IPS-11a (cell line): ENCODE results near the gene NVL.
"Not testable (repeated sequence)": the region's sequence is repeated elsewhere in the genome, so short reads cannot be mapped to it uniquely, and the experiment has no call there.

Experiments used
- H3K4me3 ChIP-seq: one replicate; pipeline ENCODE4 v1.5.1; 2013; ENCODE audit warnings: low read depth, low read length, control low read depth

Gene NVL

GRCh38 chr1:224338150-224338838 lies 8.3 kb upstream of the NVL start:
- no peak overlapping the region for H3K4me3 ChIP-seq

- no peak overlapping the region for H3K4me3 ChIP-seq
Measured at GRCh38 chr1:224333939-224334786, 4.2 kb upstream of the NVL start.

DNA sequence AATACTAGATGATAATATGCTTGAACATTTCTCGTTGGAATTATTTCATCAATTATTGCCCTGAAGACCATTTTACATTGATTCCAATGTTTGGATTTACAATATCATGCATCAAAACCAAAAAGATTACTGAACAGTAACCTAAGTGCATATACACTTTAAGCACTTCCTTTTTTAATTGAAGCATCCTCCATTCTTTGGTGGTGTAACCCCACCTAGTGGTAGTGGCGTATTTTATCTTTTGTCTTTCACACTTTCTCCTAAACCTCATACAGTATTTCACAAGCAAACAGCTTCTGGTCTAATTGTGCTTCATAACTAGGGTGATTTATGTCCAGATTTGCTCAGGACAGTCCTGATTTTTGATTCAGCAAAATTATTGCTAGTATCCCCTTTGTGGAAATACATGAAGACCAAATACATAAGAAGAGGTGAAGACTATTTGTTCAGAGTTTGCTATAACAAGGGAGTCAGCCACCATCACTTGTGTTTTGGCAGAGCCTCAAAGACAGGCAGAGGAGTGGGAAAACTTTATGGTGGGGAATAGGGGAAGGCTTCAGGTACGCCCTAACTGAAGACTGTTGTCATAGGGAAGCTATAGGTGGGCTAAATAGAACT lies 3.4 kb upstream of the NVL start:
- no peak overlapping the region for H3K4me3 ChIP-seq

DNA sequence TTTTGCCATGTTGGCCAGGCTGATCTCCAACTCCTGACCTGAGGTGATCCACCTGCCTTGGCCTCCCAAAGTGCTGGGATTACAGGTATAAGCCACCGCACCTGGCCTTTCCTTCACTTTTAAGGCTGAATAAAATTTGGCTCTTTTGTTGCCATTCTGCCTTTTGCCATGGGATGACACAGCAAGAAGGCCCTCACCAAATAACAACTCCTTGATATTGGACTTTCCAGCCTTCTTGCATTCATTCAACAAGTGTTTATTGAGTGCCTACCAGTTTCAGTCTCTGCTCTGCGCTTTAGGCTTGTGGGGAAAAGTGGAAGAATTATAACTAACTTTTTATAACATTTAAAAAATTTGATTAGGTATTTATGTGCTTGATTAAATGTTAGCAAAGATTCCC lies 1.9 kb upstream of the NVL start:
- H3K4me3 ChIP-seq = no peak overlapping the region

DNA sequence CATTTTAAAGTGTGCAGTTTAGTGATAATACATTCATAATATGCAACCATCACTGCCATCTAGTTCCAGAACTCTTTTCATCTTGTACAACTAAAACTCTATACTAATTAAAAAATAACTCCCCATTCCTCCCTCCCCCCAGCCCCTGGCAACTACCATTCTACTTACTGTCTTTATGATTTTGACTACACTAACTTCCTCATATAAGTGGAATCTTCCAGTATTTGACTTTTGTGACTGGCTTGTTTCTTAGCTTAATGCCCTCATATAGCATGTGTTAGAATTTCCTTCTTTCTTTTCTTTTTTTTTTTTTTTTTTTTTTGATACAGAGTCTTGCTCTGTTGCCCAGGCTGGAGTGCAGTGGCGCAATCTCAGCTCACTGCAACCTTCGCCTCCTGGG lies 1.4 kb upstream of the NVL start:
- H3K4me3 ChIP-seq = no peak overlapping the region

GRCh38 chr1:224329484-224329841 lies 509 bp downstream of the NVL start:
- H3K4me3 ChIP-seq = peak overlapping the region; percentile 98

DNA sequence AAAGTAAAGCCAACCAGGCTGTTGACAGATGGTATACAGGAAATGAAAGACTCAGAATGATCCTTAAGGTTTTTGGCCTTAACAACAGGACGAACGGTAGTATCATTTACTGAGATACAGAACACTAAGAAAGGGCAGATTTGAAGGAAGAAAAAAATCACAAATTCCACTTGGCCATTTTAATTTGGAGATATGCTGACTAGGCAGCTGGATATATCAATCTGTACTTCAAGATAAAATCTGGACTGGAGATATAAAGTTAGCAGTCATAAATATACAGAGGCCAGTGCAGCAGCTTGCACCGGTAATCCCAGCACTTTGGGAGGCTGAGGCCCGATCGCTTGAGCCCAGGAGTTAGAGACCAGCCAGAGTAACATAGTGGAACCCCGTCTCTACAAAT lies 1.3 kb downstream of the NVL start:
- no peak overlapping the region for H3K4me3 ChIP-seq

GRCh38 chr1:224325959-224326358 lies 4.0 kb downstream of the NVL start:
- no peak overlapping the region for H3K4me3 ChIP-seq

GRCh38 chr1:224321706-224322105 lies 8.3 kb downstream of the NVL start:
- no peak overlapping the region for H3K4me3 ChIP-seq

DNA sequence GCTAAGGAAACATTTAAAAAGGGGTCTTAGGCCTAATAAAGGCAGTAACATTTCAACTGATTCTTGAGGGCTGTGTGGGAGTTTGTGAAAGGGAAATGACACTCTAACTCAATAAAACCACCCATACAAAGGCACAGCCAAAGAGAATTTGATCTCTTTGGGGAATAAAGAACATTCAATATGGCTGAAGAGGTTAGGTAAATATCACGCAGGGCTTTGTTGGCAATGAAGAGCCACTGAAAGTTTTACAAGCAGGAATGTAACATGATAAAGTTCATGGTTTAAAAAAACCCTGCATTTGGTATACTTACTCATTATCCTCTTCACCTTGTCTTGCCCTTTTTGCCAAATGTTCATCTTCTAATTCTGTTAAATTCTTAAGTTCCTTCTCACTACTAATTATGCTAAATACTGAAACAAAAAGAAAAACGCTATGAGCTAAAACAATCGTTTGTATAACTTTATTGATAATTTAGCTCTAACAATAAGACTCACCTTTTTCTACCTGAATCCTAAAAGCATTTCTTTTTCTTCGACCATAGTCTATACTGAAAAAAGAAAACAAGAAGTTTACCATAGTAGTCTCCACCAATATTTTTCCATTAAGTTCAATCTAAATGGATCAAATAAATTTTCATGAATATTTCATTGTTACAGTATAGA lies 12.5 kb downstream of the NVL start:
- H3K4me3 ChIP-seq = no peak overlapping the region

DNA sequence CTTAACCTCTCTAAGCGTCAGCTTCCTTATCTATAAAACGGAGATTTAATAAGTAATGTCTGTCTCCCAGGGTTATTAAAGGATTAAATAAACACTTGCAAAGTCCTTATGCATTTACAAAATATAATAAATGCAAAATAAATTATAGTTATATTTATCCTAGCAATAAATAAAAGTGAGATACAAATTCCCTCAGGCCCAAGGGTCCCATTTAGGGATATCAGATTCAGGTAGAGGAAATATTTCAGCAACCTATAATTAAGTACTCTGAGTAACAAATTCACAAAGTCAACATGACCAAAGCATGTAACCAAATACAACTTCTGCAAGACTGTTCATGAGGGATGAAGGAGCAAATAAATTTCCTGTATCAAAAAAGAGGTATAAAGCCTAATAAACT lies 17.9 kb downstream of the NVL start:
- no peak overlapping the region for H3K4me3 ChIP-seq

DNA sequence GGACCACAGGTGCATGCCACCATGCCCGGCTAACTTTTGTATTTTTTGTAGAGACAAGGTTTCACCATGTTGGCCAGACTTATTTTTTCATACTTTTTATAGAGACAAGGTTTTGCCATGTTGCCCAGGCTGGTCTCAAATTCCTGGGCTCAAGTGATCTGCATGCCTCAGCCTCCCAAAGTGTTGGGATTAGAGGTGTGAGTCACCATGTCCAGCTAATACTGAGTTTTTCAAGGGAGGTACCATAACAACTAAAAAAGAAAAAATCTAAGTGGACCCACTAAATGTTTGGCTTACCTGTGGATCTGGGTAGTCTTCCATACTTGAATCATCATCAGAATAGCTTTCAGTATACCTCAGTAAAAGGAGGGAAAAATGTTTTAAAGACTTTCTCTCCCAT lies 18.5 kb downstream of the NVL start:
- not testable (repeated sequence) for H3K4me3 ChIP-seq

- H3K4me3 ChIP-seq = no peak overlapping the region
Measured at GRCh38 chr1:224308064-224308463, 21.9 kb downstream of the NVL start.

GRCh38 chr1:224304767-224305166 lies 25.2 kb downstream of the NVL start:
- no peak overlapping the region for H3K4me3 ChIP-seq

GRCh38 chr1:224302947-224303346 lies 27.0 kb downstream of the NVL start:
- H3K4me3 ChIP-seq = no peak overlapping the region

DNA sequence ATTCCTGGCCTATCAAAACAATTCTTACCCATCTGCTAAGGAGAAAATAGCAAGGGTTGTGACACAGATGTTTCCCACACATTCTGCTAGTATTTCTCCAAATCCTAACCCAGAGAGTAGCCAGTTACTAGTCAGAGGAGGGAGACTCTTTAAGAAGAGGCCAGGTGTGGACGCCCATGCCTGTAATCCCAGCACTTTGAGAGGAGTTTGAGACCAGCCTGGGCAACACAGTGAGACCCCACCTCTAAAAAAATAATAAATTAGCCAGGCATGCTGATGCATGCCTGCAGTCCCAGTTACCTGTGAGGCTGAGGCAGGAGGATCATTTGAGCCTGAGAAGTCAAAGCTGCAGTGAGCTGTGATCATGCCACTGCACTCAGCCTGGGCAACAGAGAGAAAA lies 28.6 kb downstream of the NVL start:
- no peak overlapping the region for H3K4me3 ChIP-seq

DNA sequence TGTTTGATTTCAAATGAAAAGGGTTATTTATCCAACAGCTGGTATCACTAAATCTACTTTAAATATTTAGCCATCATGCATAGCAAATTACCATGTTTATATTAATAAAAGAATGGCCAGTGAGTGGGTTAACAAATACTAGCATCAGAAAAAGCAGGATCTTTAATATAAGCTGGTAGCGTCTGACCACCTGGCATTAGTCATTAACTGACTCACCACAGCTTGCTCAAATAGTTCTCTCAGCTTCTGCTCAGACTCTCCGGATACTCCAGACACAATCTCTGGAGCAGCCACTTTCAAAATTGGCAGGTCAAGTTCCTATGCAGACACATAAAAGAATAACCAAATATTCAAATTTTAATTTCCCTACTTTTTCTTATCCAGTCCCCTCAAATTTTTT lies 29.6 kb downstream of the NVL start:
- H3K4me3 ChIP-seq = no peak overlapping the region

GRCh38 chr1:224298346-224299330 lies 31.3 kb downstream of the NVL start:
- H3K4me3 ChIP-seq = no peak overlapping the region

DNA sequence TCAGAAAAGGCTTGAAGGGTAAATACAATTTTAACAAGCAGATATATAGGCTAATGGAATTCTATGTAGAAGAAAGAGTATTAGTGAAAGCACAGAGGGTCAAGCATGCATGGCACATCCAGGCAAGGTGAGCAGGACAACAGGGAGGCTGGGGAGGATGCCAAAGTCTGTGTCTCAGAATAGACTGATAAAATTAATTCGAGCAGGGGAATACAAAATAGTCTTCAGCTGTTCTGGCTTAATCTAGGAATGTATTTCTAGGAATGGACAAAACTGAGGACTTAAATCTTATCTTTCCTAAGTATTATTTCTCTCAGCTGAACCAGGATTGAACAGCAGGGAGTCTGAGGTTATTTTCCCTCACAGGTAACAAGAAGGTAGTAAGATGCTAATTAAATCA lies 35.2 kb downstream of the NVL start:
- no peak overlapping the region for H3K4me3 ChIP-seq

DNA sequence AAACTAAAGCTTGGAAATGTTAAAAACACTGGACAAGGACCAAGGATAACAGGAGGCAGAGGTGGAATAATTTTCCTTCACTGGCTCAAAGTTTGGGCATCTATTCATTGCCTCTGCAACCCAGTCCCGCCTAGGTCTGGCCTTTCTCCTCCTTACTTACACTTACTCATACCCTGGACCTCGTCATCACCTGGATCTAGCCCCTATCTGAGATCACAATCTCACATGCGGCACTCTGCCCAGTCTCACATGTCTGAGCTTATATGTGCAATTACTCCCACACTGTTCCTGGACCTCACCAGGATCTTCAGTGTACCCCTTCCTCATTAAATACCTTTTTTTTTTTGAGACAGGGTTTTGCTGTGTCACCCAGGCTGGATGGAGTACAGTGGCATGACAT lies 37.6 kb downstream of the NVL start:
- H3K4me3 ChIP-seq = no peak overlapping the region
